HepG2 (cell line): ENCODE measurements around the gene AMPH. TPM values are rescaled to one million over a fixed set of nuclear protein-coding genes. Genes with fewer than 3 reads are reported as not detected.

Experiments
- ATAC-seq: fragments of 200-7000 bp; cut with Tn5 transposase; 3 replicates; pipeline ENCODE4 v1.9.1; 2020; ENCODE audit warnings: mild to moderate bottlenecking, moderate library complexity
- BruUV-seq: library from RNA; stranded (reverse); fragments of 400-500 nt; replicated peaks from 2 replicates; lab custom pipeline; 2021; lab: Mats Ljungman, UMichigan
- CTCF ChIA-PET: fragments of 300-600 bp; formaldehyde crosslinking; extraction: SDS; loops from one replicate; lab custom pipeline; 2021; ENCODE audit warnings: low total read pairs, inconsistent platforms, low intra/inter-chr PET ratio; lab: Yijun Ruan, JAX
- POLR2A ChIA-PET: fragments of 350-600 bp; sonication (Branson Sonifier 250); formaldehyde crosslinking; loops from one replicate; lab custom pipeline; 2020; ENCODE audit warnings: antibody characterized with exemption, inconsistent platforms; lab: Yijun Ruan, JAX
- DNase-seq: peaks from one replicate; pipeline ENCODE4 v3.0.0-alpha.2; 2015; ENCODE audit warnings: low spot score
- FAIRE-seq: peaks from 3 replicates; lab custom pipeline; 2011; peaks lifted over from hg19 to GRCh38; lab: Jason Lieb, UNC
- H2AFZ ChIP-seq: one replicate; pipeline ENCODE4 v1.6.1; 2011; ENCODE audit warnings: low read length, inconsistent platforms
- H3K27ac ChIP-seq: fragments of 300-600 bp; 3 replicates; pipeline ENCODE4 v1.8.0; 2011; ENCODE audit warnings: mixed run types, mild to moderate bottlenecking, mixed read lengths, low read length, inconsistent platforms; ENCODE audit not compliant: insufficient read depth; ENCODE audit errors: extremely low read length
- H3K27me3 ChIP-seq, 2 experiments: fragments of 200-600 bp in 1 of 2; 2 replicates in 1 of 2; 3 replicates in 1 of 2; pipeline versions ENCODE4 v1.6.0 to v1.8.0; 2011; ENCODE audit warnings: low read length in 2 of 2, mild to moderate bottlenecking in 2 of 2, moderate library complexity in 2 of 2, inconsistent platforms in 1 of 2; ENCODE audit not compliant: insufficient read depth in 2 of 2, control insufficient read depth in 1 of 2
- H3K36me3 ChIP-seq, 2 experiments: fragments of 200-600 bp in 1 of 2; replicated peaks in 1 of 2; 2 replicates in 1 of 2; 3 replicates in 1 of 2; pipeline versions ENCODE4 v1.5.1 to v1.8.0; 2011; ENCODE audit warnings: low read length in 2 of 2, inconsistent platforms in 1 of 2; ENCODE audit not compliant: insufficient read depth in 2 of 2, control insufficient read depth in 1 of 2
- H3K4me1 ChIP-seq: 2 replicates; pipeline ENCODE4 v1.5.1; 2012; ENCODE audit warnings: low read length, inconsistent platforms; ENCODE audit not compliant: insufficient read depth
- H3K4me2 ChIP-seq: 2 replicates; pipeline ENCODE4 v1.6.0; 2011; ENCODE audit warnings: low read depth, low read length, inconsistent platforms
- H3K4me3 ChIP-seq, 3 experiments: fragments of 200-600 bp in 1 of 3; sonication (generic), shearing (Covaris generic) in 1 of 3; replicated peaks in 1 of 3; 2 replicates each; pipeline ENCODE4 v1.5.1; 2011 to 2016; ENCODE audit warnings: low read length in 3 of 3, inconsistent platforms in 2 of 3, low read depth in 2 of 3, mild to moderate bottlenecking in 2 of 3, control low read depth in 1 of 3, mixed read lengths in 1 of 3; ENCODE audit not compliant: insufficient read depth in 1 of 3
- H3K79me2 ChIP-seq: one replicate; pipeline ENCODE4 v1.6.1; 2011; ENCODE audit warnings: low read length, inconsistent platforms; ENCODE audit not compliant: insufficient read depth
- H3K9ac ChIP-seq: 2 replicates; pipeline ENCODE4 v1.6.0; 2011; ENCODE audit warnings: mild to moderate bottlenecking, low read depth, low read length, inconsistent platforms; ENCODE audit not compliant: insufficient read depth
- H3K9me3 ChIP-seq: 2 replicates; pipeline ENCODE4 v1.5.1; 2012; ENCODE audit warnings: mild to moderate bottlenecking, low read length
- H4K20me1 ChIP-seq: 2 replicates; pipeline ENCODE4 v1.6.0; 2011; ENCODE audit warnings: inconsistent platforms, mild to moderate bottlenecking, low read length, moderate library complexity; ENCODE audit not compliant: insufficient read depth
- GZF1 ChIP-seq: sonication (generic); formaldehyde crosslinking; IDR thresholded peaks from 2 replicates; pipeline ENCODE4 v1.5.1; 2020; ENCODE audit warnings: mild to moderate bottlenecking, missing genetic modification reagents
- HOXA3 ChIP-seq: sonication (generic); formaldehyde crosslinking; IDR thresholded peaks from 2 replicates; pipeline ENCODE4 v1.5.0; 2020; ENCODE audit warnings: missing genetic modification reagents
- ISX ChIP-seq: sonication (generic); formaldehyde crosslinking; conservative IDR thresholded peaks from 2 replicates; pipeline ENCODE4 v1.5.0; 2020; ENCODE audit warnings: missing genetic modification reagents
- SIN3A ChIP-seq: IDR thresholded peaks from 2 replicates; pipeline ENCODE4 v1.6.1; 2011; ENCODE audit warnings: low read depth, mild to moderate bottlenecking, control low read depth, low read length, borderline replicate concordance
- TSC22D2 ChIP-seq: sonication (generic); formaldehyde crosslinking; IDR thresholded peaks from 2 replicates; pipeline ENCODE4 v1.5.1; 2020; ENCODE audit warnings: missing genetic modification reagents, mild to moderate bottlenecking, borderline replicate concordance
- ZBTB38 ChIP-seq: sonication (generic); formaldehyde crosslinking; IDR thresholded peaks from 2 replicates; pipeline ENCODE4 v1.5.1; 2020; ENCODE audit warnings: mild to moderate bottlenecking, missing genetic modification reagents
- WGBS: methylation state at CpG from one replicate; pipeline ENCODE4 v1.1.6; 2017; ENCODE audit warnings: low lambda C conversion rate; 5-methylcytosine and 5-hydroxymethylcytosine counted together
- in situ Hi-C: cut with HindIII; loops from 2 replicates; pipeline ENCODE4 v1.10.0; 2017; ENCODE audit warnings: low pct_unique_long_range_greater_than_20kb; ENCODE audit not compliant: extremely low pct_ligation_motif_present
- intact Hi-C: fragments of 100-400 bp; cut with micrococcal nuclease; formaldehyde crosslinking; loops from one replicate; pipeline ENCODE4 v1.10.0; 2022; ENCODE audit not compliant: unreplicated experiment
- polyA plus RNA-seq, 8 experiments: library from polyadenylated mRNA; depleted of rRNA in 3 of 8; stranded (reverse) in 7 of 8; unstranded in 1 of 8; fragments of >200 nt; fragmentation: Illumina TruSeq in 4 of 8; extraction: Trizol in 4 of 8; gene quantifications; 2 replicates each; pipeline versions ENCODE4 v1.2.1 to v1.2.3, GENCODE V29; 2011 to 2016; ENCODE audit warnings: low read depth in 4 of 8, missing spikeins in 1 of 8, mixed read lengths in 1 of 8; ENCODE audit not compliant: insufficient read depth in 1 of 8
- total RNA-seq, 5 experiments: library from RNA; depleted of rRNA; stranded (reverse); fragments of >200 nt; fragmentation: Illumina TruSeq; extraction: Trizol; gene quantifications; 2 replicates each; pipeline ENCODE4 v1.2.3, GENCODE V29; 2016; ENCODE audit warnings: low read depth in 1 of 5
- TF ChIP-seq, protein P1 (sequence below): sonication (generic); formaldehyde crosslinking; IDR thresholded peaks from 2 replicates; pipeline ENCODE4 v1.9.0; 2021; ENCODE audit warnings: missing genetic modification reagents, borderline replicate concordance

AMPH gene
- total and polyA plus RNA-seq, 2 of the 13 experiments (the other 11 are each of a cell fraction or from before 2014, with no cell fraction given) = not detected

DNA sequence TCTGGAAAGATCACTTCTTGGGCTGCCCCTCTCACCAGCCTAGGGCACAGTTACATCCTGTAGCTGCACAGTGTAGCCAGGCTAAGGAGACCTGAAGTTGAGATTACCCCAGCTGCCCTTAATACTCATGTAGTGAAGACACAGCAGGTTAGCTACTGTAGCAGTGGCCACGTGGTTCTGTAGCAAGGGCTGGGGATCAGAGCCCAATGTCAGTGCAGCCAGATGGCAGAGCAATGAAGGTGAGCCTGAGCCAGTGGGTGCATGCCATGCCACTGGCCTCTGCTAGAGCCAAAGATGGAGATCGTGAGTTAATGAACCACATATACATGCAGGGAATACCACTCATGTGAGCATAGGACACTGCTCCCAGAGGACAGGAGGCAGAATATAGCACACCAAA, 15.5 kb downstream of the AMPH start:
- intact Hi-C loops (no loop called here), in situ Hi-C loops (no loop called here)
- 0% methylated on average over 1 of the region's 2 CpGs for WGBS
- ChIA-PET POLR2A (no interaction called here), CTCF (no interaction called here)
- H4K20me1 ChIP-seq = no peaks in the 10 kb centered on the region
- ATAC-seq (no peak), DNase-seq (no peak), FAIRE-seq (no peak)
- no peak overlapping the region for H2AFZ ChIP-seq
- H3K4me3 ChIP-seq = no peak overlapping the region
- no peaks in the 10 kb centered on the region for H3K36me3 ChIP-seq
- H3K79me2 ChIP-seq = no peaks in the 10 kb centered on the region
- H3K4me1 ChIP-seq = no peaks in the 10 kb centered on the region
- no TSS peak for BruUV-seq
- no peak overlapping the region for H3K4me2 ChIP-seq
- H3K27me3 ChIP-seq = no peaks in the 10 kb centered on the region
- H3K27ac ChIP-seq = no peak overlapping the region
- TF ChIP-seq GZF1 = no peak
- TF ChIP-seq ISX (CRISPR knock-in tag) = no peak
- TF ChIP-seq SIN3A = no peak
- TF ChIP-seq ZBTB38 = no peak
- TF ChIP-seq TSC22D2 (CRISPR knock-in tag) = no peak
- TF ChIP-seq, protein P1, sequence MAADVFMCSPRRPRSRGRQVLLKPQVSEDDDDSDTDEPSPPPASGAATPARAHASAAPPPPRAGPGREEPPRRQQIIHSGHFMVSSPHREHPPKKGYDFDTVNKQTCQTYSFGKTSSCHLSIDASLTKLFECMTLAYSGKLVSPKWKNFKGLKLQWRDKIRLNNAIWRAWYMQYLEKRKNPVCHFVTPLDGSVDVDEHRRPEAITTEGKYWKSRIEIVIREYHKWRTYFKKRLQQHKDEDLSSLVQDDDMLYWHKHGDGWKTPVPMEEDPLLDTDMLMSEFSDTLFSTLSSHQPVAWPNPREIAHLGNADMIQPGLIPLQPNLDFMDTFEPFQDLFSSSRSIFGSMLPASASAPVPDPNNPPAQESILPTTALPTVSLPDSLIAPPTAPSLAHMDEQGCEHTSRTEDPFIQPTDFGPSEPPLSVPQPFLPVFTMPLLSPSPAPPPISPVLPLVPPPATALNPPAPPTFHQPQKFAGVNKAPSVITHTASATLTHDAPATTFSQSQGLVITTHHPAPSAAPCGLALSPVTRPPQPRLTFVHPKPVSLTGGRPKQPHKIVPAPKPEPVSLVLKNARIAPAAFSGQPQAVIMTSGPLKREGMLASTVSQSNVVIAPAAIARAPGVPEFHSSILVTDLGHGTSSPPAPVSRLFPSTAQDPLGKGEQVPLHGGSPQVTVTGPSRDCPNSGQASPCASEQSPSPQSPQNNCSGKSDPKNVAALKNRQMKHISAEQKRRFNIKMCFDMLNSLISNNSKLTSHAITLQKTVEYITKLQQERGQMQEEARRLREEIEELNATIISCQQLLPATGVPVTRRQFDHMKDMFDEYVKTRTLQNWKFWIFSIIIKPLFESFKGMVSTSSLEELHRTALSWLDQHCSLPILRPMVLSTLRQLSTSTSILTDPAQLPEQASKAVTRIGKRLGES (CRISPR knock-in tag) = no peak
- TF ChIP-seq HOXA3 (CRISPR knock-in tag) = no peak
- TF ChIP-seq, all 625 proteins: peak for 0
- no peaks in the 10 kb centered on the region for H3K9me3 ChIP-seq
- no peak overlapping the region for H3K9ac ChIP-seq
